HCT116 (cell line): ENCODE results near the gene CPS1. TPM values are rescaled to one million over a fixed set of nuclear protein-coding genes. Genes with fewer than 3 reads are reported as not detected.

ENCODE experiments used
- ATAC-seq: fragments of 200-7000 bp; cut with Tn5 transposase; 2 replicates; pipeline ENCODE4 v1.9.1; 2020; ENCODE audit warnings: mild to moderate bottlenecking, moderate library complexity
- BruUV-seq: library from RNA; stranded (reverse); fragments of 400-500 nt; replicated peaks from 2 replicates; lab custom pipeline; 2021; lab: Mats Ljungman, UMichigan
- CTCF ChIA-PET: fragments of 300-600 bp; sonication (Branson Sonifier 250); formaldehyde crosslinking; loops from one replicate; lab custom pipeline; 2021; ENCODE audit warnings: antibody characterized with exemption; lab: Charles Lee
- POLR2A ChIA-PET: fragments of 300-600, 350-600 bp; sonication (Branson Sonifier 250); formaldehyde crosslinking; loops from one replicate; lab custom pipeline; 2021; ENCODE audit warnings: antibody characterized with exemption; lab: Charles Lee
- RAD21 ChIA-PET, 2 experiments: fragments of 300-600 bp; sonication (Branson Sonifier 250); formaldehyde crosslinking; loops; one replicate each; lab custom pipeline; 2023; ENCODE audit warnings: low total read pairs in 2 of 2; ENCODE audit not compliant: uncharacterized antibody in 2 of 2, unreplicated experiment in 2 of 2, low non-redundant PET in 1 of 2; lab: Charles Lee
- DNase-seq: peaks from one replicate; pipeline ENCODE4 v3.0.0-alpha.2; 2010; ENCODE audit warnings: low read depth, low spot score
- H2AFZ ChIP-seq: fragments of 200-600 bp; shearing (Covaris generic), sonication (generic); 2 replicates; pipeline ENCODE4 v1.6.1; 2017; ENCODE audit warnings: low read depth, mixed run types, mixed read lengths, antibody characterized with exemption, low read length; ENCODE audit not compliant: poor library complexity, severe bottlenecking
- H3K27ac ChIP-seq: 2 replicates; pipeline ENCODE4 v1.5.1; 2012; ENCODE audit warnings: low read depth, low read length
- H3K27me3 ChIP-seq: fragments of 200-600 bp; sonication (generic); 2 replicates; pipeline ENCODE4 v1.6.1; 2016; ENCODE audit warnings: mixed run types, low read length, mixed read lengths; ENCODE audit not compliant: insufficient read depth
- H3K36me3 ChIP-seq, 2 experiments: fragments of 200-500 bp in 1 of 2; fragments of 200-600 bp in 1 of 2; sonication (Bioruptor generic) in 1 of 2; sonication (generic) in 1 of 2; 2 replicates each; pipeline versions ENCODE4 v1.5.1 to v1.6.1; 2014 to 2016; ENCODE audit warnings: low read length in 2 of 2, inconsistent platforms in 1 of 2, mixed read lengths in 1 of 2, mixed run types in 1 of 2; ENCODE audit not compliant: insufficient read depth in 2 of 2, control insufficient read depth in 1 of 2
- H3K4me1 ChIP-seq, 2 experiments: fragments of 200-600 bp in 1 of 2; sonication (generic) in 1 of 2; 2 replicates each; pipeline versions ENCODE4 v1.5.1 to v1.6.1; 2012 to 2017; ENCODE audit warnings: low read length in 2 of 2, inconsistent platforms in 1 of 2, mild to moderate bottlenecking in 1 of 2, mixed read lengths in 1 of 2, mixed run types in 1 of 2, moderate library complexity in 1 of 2; ENCODE audit not compliant: insufficient read depth in 2 of 2, control insufficient read depth in 1 of 2
- H3K4me2 ChIP-seq: fragments of 200-600 bp; sonication (generic); 2 replicates; pipeline ENCODE4 v1.6.1; 2017; ENCODE audit warnings: mixed run types, low read length, mixed read lengths
- H3K4me3 ChIP-seq, 2 experiments: fragments of 200-600 bp in 1 of 2; sonication (generic) in 1 of 2; replicated peaks in 1 of 2; 2 replicates each; pipeline ENCODE4 v1.5.1; 2011 to 2016; ENCODE audit warnings: low read length in 2 of 2, control low read depth in 1 of 2, low read depth in 1 of 2, mild to moderate bottlenecking in 1 of 2, mixed read lengths in 1 of 2, mixed run types in 1 of 2
- H3K79me2 ChIP-seq: fragments of 200-600 bp; sonication (generic); 2 replicates; pipeline ENCODE4 v1.6.1; 2017; ENCODE audit warnings: mild to moderate bottlenecking, mixed run types, low read length, moderate library complexity, mixed read lengths; ENCODE audit not compliant: insufficient read depth
- H3K9ac ChIP-seq: fragments of 200-600 bp; sonication (generic); 2 replicates; pipeline ENCODE4 v1.6.1; 2016; ENCODE audit warnings: low read length, mixed read lengths
- H3K9me2 ChIP-seq: fragments of 200-600 bp; sonication (generic), shearing (Covaris generic); 2 replicates; pipeline ENCODE4 v1.6.1; 2017; ENCODE audit warnings: mixed run types, mild to moderate bottlenecking, moderate library complexity; ENCODE audit not compliant: insufficient read depth
- H3K9me3 ChIP-seq, 2 experiments: fragments of 200-500 bp in 1 of 2; fragments of 200-600 bp in 1 of 2; sonication (Bioruptor generic) in 1 of 2; sonication (generic) in 1 of 2; 2 replicates each; pipeline ENCODE4 v1.6.1; 2014 to 2017; ENCODE audit warnings: low read length in 2 of 2, mixed read lengths in 2 of 2, inconsistent platforms in 1 of 2, low read depth in 1 of 2, mild to moderate bottlenecking in 1 of 2, mixed run types in 1 of 2, moderate library complexity in 1 of 2; ENCODE audit not compliant: control insufficient read depth in 1 of 2, insufficient read depth in 1 of 2
- H4K20me1 ChIP-seq: fragments of 200-600 bp; sonication (generic), shearing (Covaris generic); 2 replicates; pipeline ENCODE4 v1.6.1; 2017; ENCODE audit warnings: mixed run types, mild to moderate bottlenecking, moderate library complexity; ENCODE audit not compliant: insufficient read depth
- POLR2AphosphoS5 ChIP-seq: IDR thresholded peaks from 2 replicates; pipeline ENCODE4 v1.6.1; 2011; ENCODE audit warnings: mild to moderate bottlenecking, low read depth, low read length, moderate library complexity
- RAD21 ChIP-seq: IDR thresholded peaks from 2 replicates; pipeline ENCODE4 v1.6.1; 2012; ENCODE audit warnings: low read depth, mild to moderate bottlenecking
- SIN3A ChIP-seq: IDR thresholded peaks from 2 replicates; pipeline ENCODE4 v1.6.1; 2012; ENCODE audit warnings: low read depth
- TCF7L2 ChIP-seq: IDR thresholded peaks from 2 replicates; pipeline ENCODE4 v1.7.0; 2011; ENCODE audit warnings: borderline replicate concordance, inconsistent platforms; ENCODE audit not compliant: insufficient read depth, insufficient read length; ENCODE audit errors: extremely low read depth
- YY1 ChIP-seq: IDR thresholded peaks from 2 replicates; pipeline ENCODE4 v1.6.1; 2011; ENCODE audit warnings: low read length, low read depth, moderate library complexity, mild to moderate bottlenecking; ENCODE audit not compliant: insufficient replicate concordance; ENCODE audit errors: extremely low read depth
- intact Hi-C: fragments of 100-400 bp; cut with micrococcal nuclease; formaldehyde crosslinking; loops from 2 replicates; pipeline ENCODE4 v1.10.0; 2022
- total RNA-seq: library from RNA; stranded (reverse); gene quantifications from one replicate; pipeline ENCODE4 v1.2.1, GENCODE V29; 2021; ENCODE audit not compliant: unreplicated experiment
- TF ChIP-seq, protein P1 (sequence below): IDR thresholded peaks from 2 replicates; pipeline ENCODE4 v1.6.1; 2012; ENCODE audit warnings: low read depth
- TF ChIP-seq, protein P2 (sequence below): IDR thresholded peaks from 2 replicates; pipeline ENCODE4 v1.6.1; 2012
- TF ChIP-seq, protein P3 (sequence below): IDR thresholded peaks from 2 replicates; pipeline ENCODE4 v1.6.1; 2012
- TF ChIP-seq, protein P4 (sequence below), 3 experiments: fragments of 200-600 bp in 1 of 3; sonication (generic) in 1 of 3; IDR thresholded peaks in 2 of 3; conservative IDR thresholded peaks in 1 of 3; 2 replicates each; pipeline ENCODE4 v1.5.1; 2012 to 2017; ENCODE audit warnings: low read depth in 2 of 3, low read length in 2 of 3, antibody characterized with exemption in 1 of 3, borderline replicate concordance in 1 of 3, control low read depth in 1 of 3, mild to moderate bottlenecking in 1 of 3, mixed read lengths in 1 of 3, mixed run types in 1 of 3, moderate library complexity in 1 of 3; ENCODE audit not compliant: insufficient read depth in 1 of 3

Gene CPS1
- total RNA-seq, 1 experiment from 2014 or later, result 37.5 TPM

DNA sequence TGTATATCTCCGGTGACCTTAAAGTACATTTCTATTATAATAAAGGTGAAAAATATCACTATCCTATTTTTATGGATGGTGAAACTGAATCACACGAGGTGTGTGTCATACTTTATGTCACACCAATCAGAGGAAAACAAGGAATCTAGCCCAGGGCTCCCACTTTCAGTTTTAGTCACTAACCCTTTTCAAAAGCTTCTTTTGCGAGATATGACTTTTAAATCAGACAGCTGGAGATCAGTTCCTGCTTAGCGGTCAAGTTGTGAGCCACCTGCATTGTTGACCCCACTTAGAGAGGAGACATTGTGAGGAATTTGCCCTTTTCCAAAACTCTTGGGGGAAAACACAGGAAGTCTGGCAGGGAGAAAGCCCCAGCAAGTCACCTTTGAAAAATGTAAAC lies 70.5 kb downstream of the CPS1 start:
- no peaks in the 10 kb centered on the region for H4K20me1 ChIP-seq
- DNase-seq (no peak), ATAC-seq (no peak)
- H3K79me2 ChIP-seq, result no peaks in the 10 kb centered on the region
- H3K9ac ChIP-seq, result no peak overlapping the region
- TF ChIP-seq TCF7L2 (no peak), YY1 (no peak), POLR2AphosphoS5 (no peak), RAD21 (no peak), SIN3A (no peak)
- TF ChIP-seq, protein P1, sequence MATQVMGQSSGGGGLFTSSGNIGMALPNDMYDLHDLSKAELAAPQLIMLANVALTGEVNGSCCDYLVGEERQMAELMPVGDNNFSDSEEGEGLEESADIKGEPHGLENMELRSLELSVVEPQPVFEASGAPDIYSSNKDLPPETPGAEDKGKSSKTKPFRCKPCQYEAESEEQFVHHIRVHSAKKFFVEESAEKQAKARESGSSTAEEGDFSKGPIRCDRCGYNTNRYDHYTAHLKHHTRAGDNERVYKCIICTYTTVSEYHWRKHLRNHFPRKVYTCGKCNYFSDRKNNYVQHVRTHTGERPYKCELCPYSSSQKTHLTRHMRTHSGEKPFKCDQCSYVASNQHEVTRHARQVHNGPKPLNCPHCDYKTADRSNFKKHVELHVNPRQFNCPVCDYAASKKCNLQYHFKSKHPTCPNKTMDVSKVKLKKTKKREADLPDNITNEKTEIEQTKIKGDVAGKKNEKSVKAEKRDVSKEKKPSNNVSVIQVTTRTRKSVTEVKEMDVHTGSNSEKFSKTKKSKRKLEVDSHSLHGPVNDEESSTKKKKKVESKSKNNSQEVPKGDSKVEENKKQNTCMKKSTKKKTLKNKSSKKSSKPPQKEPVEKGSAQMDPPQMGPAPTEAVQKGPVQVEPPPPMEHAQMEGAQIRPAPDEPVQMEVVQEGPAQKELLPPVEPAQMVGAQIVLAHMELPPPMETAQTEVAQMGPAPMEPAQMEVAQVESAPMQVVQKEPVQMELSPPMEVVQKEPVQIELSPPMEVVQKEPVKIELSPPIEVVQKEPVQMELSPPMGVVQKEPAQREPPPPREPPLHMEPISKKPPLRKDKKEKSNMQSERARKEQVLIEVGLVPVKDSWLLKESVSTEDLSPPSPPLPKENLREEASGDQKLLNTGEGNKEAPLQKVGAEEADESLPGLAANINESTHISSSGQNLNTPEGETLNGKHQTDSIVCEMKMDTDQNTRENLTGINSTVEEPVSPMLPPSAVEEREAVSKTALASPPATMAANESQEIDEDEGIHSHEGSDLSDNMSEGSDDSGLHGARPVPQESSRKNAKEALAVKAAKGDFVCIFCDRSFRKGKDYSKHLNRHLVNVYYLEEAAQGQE, result no peak
- TF ChIP-seq, protein P2, sequence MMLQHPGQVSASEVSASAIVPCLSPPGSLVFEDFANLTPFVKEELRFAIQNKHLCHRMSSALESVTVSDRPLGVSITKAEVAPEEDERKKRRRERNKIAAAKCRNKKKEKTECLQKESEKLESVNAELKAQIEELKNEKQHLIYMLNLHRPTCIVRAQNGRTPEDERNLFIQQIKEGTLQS, result no peak
- TF ChIP-seq, protein P3, sequence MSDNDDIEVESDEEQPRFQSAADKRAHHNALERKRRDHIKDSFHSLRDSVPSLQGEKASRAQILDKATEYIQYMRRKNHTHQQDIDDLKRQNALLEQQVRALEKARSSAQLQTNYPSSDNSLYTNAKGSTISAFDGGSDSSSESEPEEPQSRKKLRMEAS, result no peak
- TF ChIP-seq, protein P4, sequence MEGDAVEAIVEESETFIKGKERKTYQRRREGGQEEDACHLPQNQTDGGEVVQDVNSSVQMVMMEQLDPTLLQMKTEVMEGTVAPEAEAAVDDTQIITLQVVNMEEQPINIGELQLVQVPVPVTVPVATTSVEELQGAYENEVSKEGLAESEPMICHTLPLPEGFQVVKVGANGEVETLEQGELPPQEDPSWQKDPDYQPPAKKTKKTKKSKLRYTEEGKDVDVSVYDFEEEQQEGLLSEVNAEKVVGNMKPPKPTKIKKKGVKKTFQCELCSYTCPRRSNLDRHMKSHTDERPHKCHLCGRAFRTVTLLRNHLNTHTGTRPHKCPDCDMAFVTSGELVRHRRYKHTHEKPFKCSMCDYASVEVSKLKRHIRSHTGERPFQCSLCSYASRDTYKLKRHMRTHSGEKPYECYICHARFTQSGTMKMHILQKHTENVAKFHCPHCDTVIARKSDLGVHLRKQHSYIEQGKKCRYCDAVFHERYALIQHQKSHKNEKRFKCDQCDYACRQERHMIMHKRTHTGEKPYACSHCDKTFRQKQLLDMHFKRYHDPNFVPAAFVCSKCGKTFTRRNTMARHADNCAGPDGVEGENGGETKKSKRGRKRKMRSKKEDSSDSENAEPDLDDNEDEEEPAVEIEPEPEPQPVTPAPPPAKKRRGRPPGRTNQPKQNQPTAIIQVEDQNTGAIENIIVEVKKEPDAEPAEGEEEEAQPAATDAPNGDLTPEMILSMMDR (IDR thresholded peaks at IDR 0.05 in 2 of 3, conservative IDR thresholded peaks at IDR 0.05 in 1 of 3; ENCODE audit: borderline replicate concordance in 1 of 3, insufficient read depth in 1 of 3, low read depth in 2 of 3, low read length in 2 of 3), result no peak
- H3K27me3 ChIP-seq, result no peaks in the 10 kb centered on the region
- no peak overlapping the region for H3K4me3 ChIP-seq
- ChIA-PET CTCF (no interaction called here), RAD21 (no interaction called here), POLR2A (no interaction called here)
- no peaks in the 10 kb centered on the region for H3K9me2 ChIP-seq
- H2AFZ ChIP-seq, result no peak overlapping the region
- no peaks in the 10 kb centered on the region for H3K9me3 ChIP-seq
- intact Hi-C loops, result no loop called here
- no TSS peak for BruUV-seq
- no peaks in the 10 kb centered on the region for H3K36me3 ChIP-seq
- H3K4me2 ChIP-seq, result no peak overlapping the region
- no peaks in the 10 kb centered on the region; a peak in 1 of 4 replicates for H3K4me1 ChIP-seq
- H3K27ac ChIP-seq, result no peak overlapping the region
